Epithelial cell of proximal tubule (primary cell): ENCODE results near the gene NRP1. TPM values are rescaled to one million over a fixed set of nuclear protein-coding genes. Genes with fewer than 3 reads are reported as not detected.

Experiments used
- DNase-seq: peaks from one replicate; pipeline ENCODE4 v3.0.0-alpha.2; 2011; ENCODE audit warnings: low read depth
- H3K4me3 ChIP-seq: 2 replicates; pipeline ENCODE4 v1.5.1; 2011; ENCODE audit warnings: low read depth, mild to moderate bottlenecking, low read length
- total RNA-seq: library from RNA; depleted of rRNA; stranded (reverse); fragments of >200 nt; gene quantifications from 2 replicates; pipeline ENCODE4 v1.2.3, GENCODE V29; 2015
- TF ChIP-seq, protein P1 (sequence below): conservative IDR thresholded peaks from 2 replicates; pipeline ENCODE4 v1.5.1; 2012; ENCODE audit warnings: low read depth, mild to moderate bottlenecking, low read length

Gene NRP1
- total RNA-seq, 1 donor from 2014 or later = 62.7 TPM

DNA sequence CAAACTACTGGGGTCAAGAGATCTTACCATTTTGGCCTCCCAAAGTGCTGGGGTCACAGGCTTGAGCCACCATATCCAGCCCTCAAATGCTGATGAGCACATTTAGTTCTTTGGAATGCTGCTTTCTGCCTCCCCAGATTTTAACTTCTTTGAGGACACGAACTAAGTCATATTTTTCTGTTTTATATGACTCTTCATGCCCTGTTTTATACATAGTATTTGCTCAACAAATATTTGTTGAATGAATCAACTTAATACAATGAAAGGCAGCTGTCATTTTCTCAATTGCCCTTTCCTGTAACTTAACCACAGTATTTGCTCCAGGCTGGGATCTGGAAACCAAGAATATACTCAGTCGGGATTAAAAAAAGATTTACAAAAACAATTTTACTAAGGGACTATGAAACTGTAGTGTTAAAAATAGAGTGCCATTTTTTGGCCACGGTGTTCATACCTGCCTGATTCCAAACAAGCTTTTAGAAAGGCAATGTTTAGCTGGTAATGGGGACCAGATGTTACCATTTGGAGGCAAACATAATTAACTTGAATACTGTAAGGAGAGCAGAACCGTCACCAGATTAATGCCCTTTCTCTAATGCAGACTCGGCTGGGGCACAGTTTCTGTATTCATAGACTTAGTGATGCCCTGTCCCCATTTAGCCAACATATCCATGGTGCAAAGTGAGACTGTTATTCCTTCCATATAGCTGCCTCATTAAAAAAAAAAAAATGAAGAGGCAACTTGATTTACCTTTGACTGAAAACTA lies 117.6 kb downstream of the NRP1 start:
- H3K4me3 ChIP-seq = no peak overlapping the region
- TF ChIP-seq, protein P1, sequence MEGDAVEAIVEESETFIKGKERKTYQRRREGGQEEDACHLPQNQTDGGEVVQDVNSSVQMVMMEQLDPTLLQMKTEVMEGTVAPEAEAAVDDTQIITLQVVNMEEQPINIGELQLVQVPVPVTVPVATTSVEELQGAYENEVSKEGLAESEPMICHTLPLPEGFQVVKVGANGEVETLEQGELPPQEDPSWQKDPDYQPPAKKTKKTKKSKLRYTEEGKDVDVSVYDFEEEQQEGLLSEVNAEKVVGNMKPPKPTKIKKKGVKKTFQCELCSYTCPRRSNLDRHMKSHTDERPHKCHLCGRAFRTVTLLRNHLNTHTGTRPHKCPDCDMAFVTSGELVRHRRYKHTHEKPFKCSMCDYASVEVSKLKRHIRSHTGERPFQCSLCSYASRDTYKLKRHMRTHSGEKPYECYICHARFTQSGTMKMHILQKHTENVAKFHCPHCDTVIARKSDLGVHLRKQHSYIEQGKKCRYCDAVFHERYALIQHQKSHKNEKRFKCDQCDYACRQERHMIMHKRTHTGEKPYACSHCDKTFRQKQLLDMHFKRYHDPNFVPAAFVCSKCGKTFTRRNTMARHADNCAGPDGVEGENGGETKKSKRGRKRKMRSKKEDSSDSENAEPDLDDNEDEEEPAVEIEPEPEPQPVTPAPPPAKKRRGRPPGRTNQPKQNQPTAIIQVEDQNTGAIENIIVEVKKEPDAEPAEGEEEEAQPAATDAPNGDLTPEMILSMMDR = no peak
- no peak for DNase-seq

DNA sequence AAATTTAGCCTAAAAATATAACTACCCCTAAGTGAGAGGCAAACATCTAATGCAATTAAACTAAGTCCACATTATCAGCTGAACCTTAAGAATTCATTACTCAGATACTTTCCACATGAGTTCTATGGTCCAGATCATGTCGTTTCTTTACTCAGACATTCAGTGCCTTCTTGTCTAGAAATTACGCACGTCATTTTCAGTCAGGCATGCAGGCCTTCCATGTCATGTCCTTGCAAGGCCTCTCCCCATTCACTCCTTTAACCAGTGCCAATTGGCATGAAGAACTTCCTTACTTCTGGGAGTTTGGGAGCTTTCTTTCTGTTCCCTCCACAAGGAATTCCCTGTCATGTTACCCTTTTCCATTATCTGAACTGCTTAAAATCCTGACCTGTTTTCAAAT lies 118.8 kb downstream of the NRP1 start:
- H3K4me3 ChIP-seq = no peak overlapping the region
- TF ChIP-seq, protein P1 = no peak
- DNase-seq = no peak

DNA sequence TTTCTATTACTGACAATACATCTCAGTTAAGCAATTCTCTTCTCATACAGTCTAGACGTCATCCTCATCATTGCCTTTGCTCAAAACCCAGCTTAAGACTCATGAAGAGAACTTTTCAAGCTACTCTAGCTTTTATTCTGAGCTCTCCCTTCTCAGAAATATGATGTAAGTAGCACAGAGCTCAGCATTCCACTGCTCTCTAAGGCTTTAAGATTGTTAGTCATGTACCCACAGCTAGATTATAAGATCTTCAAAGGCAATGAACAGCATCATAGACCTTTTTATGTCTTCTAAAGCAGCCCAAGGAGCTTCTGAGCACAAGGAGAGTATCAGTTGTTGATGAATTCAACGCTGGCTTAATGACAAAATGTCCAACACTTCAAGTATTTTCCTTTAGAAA lies 119.3 kb downstream of the NRP1 start:
- no peak overlapping the region for H3K4me3 ChIP-seq
- TF ChIP-seq, protein P1 = no peak
- no peak for DNase-seq

DNA sequence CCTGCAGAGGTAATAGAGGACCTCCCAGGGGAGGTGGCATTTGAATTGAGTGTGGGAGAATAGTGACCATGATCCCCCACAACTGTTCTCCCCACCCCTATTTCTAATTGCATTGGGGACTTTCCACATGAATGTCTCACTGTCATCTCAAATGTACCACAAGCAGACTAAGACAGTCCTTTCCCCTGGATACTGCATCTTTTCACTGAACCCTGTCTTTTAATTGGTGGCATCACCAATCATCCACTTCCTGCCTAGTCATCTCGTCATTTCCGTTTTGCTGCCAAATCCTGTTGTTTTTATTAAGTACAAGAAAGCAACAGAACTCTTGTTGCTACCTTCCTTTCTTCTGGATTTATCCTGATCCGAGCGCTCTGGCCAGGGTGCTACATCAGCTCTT lies 120.3 kb downstream of the NRP1 start:
- no peak overlapping the region for H3K4me3 ChIP-seq
- DNase-seq = no peak
- TF ChIP-seq, protein P1 = no peak

DNA sequence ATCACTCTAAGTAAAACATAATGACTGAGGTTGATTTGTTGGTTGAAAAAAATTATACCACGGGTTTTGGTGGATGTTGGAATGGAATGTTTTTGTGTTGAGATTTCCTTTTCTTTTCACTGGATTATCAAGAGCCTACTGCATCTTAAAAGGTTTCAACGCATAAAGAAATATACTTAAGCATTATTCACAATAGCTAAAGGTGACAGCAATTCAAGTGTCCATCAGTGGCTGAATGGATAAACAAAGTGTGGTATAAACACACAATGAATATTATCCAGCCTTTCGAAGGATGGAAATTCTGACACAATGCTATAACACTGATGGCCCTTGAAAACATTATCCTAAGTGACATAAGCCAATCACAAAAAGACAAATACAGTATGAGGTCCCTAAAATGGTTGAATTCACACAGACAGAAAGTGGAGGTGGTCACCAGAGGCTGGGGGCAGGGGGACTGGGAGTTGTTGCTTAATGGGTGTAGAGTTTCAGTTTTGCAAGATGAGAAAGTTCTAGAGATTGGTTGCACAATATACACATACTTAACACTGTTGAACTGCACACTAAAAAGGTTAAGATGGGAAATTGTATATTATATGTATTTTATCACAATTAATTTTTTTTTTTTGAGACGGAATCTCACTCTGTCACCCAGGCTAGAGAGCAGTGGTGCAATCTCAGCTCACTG lies 122.3 kb downstream of the NRP1 start:
- TF ChIP-seq, protein P1 = no peak
- DNase-seq = no peak
- no peak overlapping the region for H3K4me3 ChIP-seq

DNA sequence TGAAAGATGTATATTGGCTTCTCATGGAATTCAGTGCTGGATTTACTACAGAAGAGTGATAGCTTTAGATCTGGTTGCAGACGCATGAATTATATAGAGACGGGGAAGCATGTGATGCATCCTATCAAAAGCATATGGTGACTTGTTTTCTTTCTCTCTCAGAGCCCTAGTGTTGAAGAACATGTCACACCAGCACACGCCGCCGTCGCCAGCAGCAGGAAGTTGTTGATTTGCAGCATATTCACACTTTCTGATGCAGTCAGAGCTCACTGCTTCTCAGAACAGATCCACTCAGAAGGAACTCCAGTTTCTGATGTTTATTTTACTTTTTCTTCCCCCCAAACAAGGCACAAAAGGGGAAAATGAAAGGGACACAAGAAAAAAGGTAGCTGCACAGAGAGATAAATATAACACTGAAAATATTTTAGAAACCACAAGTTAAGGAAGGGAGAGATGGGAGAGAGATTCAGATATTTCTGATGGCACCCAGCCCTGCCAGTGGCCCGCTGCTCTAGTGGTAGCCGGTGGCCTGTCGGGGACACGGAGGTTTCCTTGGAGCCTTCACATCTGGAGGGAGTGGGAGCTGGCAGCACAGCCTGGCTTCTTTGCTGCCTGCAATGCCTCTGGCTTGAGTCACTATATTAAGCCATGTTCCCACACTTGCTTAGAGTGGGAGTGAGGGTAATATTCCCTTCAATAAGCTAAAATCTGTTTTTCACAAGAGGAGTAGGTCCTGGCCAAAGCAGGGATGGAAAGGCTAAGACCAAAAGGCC lies 123.2 kb downstream of the NRP1 start:
- DNase-seq = no peak
- TF ChIP-seq, protein P1 = no peak
- H3K4me3 ChIP-seq = no peak overlapping the region
